HG03060 (cell line): ENCODE results near the gene LDLRAD4.

Experiments used
- ATAC-seq: cut with Tn5 transposase; IDR thresholded peaks from one replicate; pipeline ENCODE4 v1.9.1; 2021; ENCODE audit warnings: low read depth, moderate number of reproducible peaks; ENCODE audit not compliant: unreplicated experiment

The LDLRAD4 gene

GRCh38 chr18:13199169-13199568 lies 19.4 kb upstream of the LDLRAD4 start:
- ATAC-seq: no peak

- ATAC-seq: no peak
Observed at GRCh38 chr18:13201292-13201691, 17.3 kb upstream of the LDLRAD4 start.

- no peak for ATAC-seq
Observed at GRCh38 chr18:13202571-13202970, 16.0 kb upstream of the LDLRAD4 start.

- no peak for ATAC-seq
Observed at GRCh38 chr18:13206301-13206700, 12.3 kb upstream of the LDLRAD4 start.

- ATAC-seq: no peak
Observed at GRCh38 chr18:13207294-13207693, 11.3 kb upstream of the LDLRAD4 start.

GRCh38 chr18:13211534-13211933 lies 7.0 kb upstream of the LDLRAD4 start:
- no peak for ATAC-seq

GRCh38 chr18:13213036-13213795 lies 5.3 kb upstream of the LDLRAD4 start:
- ATAC-seq: no peak

GRCh38 chr18:13214609-13215008 lies 4.0 kb upstream of the LDLRAD4 start:
- ATAC-seq: no peak

- no peak for ATAC-seq
Observed at GRCh38 chr18:13216092-13216582, 2.4 kb upstream of the LDLRAD4 start.

GRCh38 chr18:13216711-13217465 lies 1.7 kb upstream of the LDLRAD4 start:
- no peak for ATAC-seq

- no peak for ATAC-seq
Observed at GRCh38 chr18:13217466-13217961, 1.0 kb upstream of the LDLRAD4 start.

GRCh38 chr18:13217971-13218367 lies 591 bp upstream of the LDLRAD4 start:
- ATAC-seq: no peak

- no peak for ATAC-seq
Observed at GRCh38 chr18:13218997-13219396, 437 bp downstream of the LDLRAD4 start.

GRCh38 chr18:13219593-13220159 lies 1.1 kb downstream of the LDLRAD4 start:
- ATAC-seq: no peak

- no peak for ATAC-seq
Observed at GRCh38 chr18:13220361-13220991, 1.9 kb downstream of the LDLRAD4 start.

GRCh38 chr18:13221869-13222855 lies 3.6 kb downstream of the LDLRAD4 start:
- ATAC-seq: no peak

- no peak for ATAC-seq
Observed at GRCh38 chr18:13222856-13223281, 4.3 kb downstream of the LDLRAD4 start.

- no peak for ATAC-seq
Observed at GRCh38 chr18:13223311-13224143, 5.0 kb downstream of the LDLRAD4 start.

GRCh38 chr18:13225261-13225660 lies 6.7 kb downstream of the LDLRAD4 start:
- ATAC-seq: no peak
